ENCODE results near the gene SAP25.

DNA sequence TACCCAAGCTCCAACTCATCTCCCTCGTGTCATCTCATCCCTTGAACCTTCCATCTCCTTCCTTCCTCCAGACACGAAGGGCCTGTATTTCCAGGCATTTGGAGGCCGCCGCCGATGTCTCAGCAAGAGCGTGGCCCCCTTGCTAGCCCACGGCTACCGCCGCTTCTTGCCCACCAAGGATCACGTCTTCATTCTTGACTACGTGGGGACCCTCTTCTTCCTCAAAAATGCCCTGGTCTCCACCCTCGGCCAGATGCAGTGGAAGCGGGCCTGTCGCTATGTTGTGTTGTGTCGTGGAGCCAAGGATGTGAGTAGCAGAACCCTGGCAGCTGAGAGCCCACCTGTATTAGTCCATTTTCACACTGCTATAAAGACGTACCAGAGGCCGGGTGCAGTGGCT lies 17.9 kb upstream of the SAP25 start:
- TF ChIP-seq, protein P1, sequence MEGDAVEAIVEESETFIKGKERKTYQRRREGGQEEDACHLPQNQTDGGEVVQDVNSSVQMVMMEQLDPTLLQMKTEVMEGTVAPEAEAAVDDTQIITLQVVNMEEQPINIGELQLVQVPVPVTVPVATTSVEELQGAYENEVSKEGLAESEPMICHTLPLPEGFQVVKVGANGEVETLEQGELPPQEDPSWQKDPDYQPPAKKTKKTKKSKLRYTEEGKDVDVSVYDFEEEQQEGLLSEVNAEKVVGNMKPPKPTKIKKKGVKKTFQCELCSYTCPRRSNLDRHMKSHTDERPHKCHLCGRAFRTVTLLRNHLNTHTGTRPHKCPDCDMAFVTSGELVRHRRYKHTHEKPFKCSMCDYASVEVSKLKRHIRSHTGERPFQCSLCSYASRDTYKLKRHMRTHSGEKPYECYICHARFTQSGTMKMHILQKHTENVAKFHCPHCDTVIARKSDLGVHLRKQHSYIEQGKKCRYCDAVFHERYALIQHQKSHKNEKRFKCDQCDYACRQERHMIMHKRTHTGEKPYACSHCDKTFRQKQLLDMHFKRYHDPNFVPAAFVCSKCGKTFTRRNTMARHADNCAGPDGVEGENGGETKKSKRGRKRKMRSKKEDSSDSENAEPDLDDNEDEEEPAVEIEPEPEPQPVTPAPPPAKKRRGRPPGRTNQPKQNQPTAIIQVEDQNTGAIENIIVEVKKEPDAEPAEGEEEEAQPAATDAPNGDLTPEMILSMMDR (IDR thresholded peaks at IDR 0.05) = no peak
- no peak for TF ChIP-seq POLR2A (IDR thresholded peaks at IDR 0.05)

All from body of pancreas (tissue), 4 donors.